ENCODE measurements around the gene ANKS1A.

- no peak for TF ChIP-seq POLR2A (IDR thresholded peaks at IDR 0.05; ENCODE audit: low read length)
- TF ChIP-seq GATA1 (IDR thresholded peaks at IDR 0.05; ENCODE audit: low read depth, low read length) = no peak
Measured at GRCh38 chr6:35072698-35073055, 183.6 kb downstream of the ANKS1A start.
